ENCODE data around the gene STARD10. TPM values are rescaled to one million over a fixed set of nuclear protein-coding genes. Genes with fewer than 3 reads are reported as not detected.

The STARD10 gene
- total RNA-seq, 1 donor from 2014 or later = 170 TPM

- H3K4me3 Mint-ChIP-seq = no peak overlapping the region
- TF ChIP-seq CTCF (conservative IDR thresholded peaks at IDR 0.05) = no peak
Measured at GRCh38 chr11:72704783-72705265, 89.0 kb downstream of the STARD10 start.

More at GRCh38 chr11:72704783-72705265, 89.0 kb downstream of the STARD10 start:
- DNase-seq (ENCODE audit: extremely low spot score, unreplicated experiment) = no peak
- Mint-ChIP-seq H3K27ac (no peak overlapping the region), H3K4me1 (ENCODE audit: unreplicated experiment) (peaks cover 31% of the 10 kb centered on the region), H3K27me3 (no peaks in the 10 kb centered on the region), H3K9me3 (no peaks in the 10 kb centered on the region), H3K36me3 (peaks cover 23% of the 10 kb centered on the region)

Small RNAs within 50 kb of the gene (microRNA-seq; reads per million reads assigned to microRNA genes)
- not detected for gene MIR4692

Other genes starting within 250 kb of the STARD10 start
- gene PDE2A, start 119.6 kb downstream of the STARD10 start, total RNA-seq (ENCODE audit: low replicate concordance) = 2.8 and 3.8 TPM in 2 replicates
- gene ARAP1, start 41.6 kb downstream of the STARD10 start, total RNA-seq (ENCODE audit: low replicate concordance) = 80.5 and 149 TPM in 2 replicates
- 26.3 and 29.5 TPM in 2 replicates for gene ATG16L2, start 20.4 kb upstream of the STARD10 start, total RNA-seq (ENCODE audit: low replicate concordance)